Myocyte (in vitro differentiated cells): ENCODE data around the gene LCN6. TPM values are rescaled to one million over a fixed set of nuclear protein-coding genes. Genes with fewer than 3 reads are reported as not detected.

Source experiments
- DNase-seq: peaks from one replicate; pipeline ENCODE4 v3.0.0-alpha.2; 2012; ENCODE audit warnings: low read depth
- microRNA-seq: library from miRNA; unstranded; fragments of <30 nt; microRNA quantifications from one replicate; pipeline ENCODE4, GENCODE V29; 2016
- total RNA-seq: library from RNA; depleted of rRNA; stranded (reverse); fragments of >200 nt; gene quantifications from 2 replicates; pipeline ENCODE4 v1.2.3, GENCODE V29; 2014

Gene LCN6
- total RNA-seq, 1 donor from 2014 or later = not detected

GRCh38 chr9:136694163-136694871, 54.0 kb downstream of the LCN6 start:
- DNase-seq = peak; percentile 70

Small RNA genes within 50 kb of the gene (microRNA-seq; reads per million reads assigned to microRNA genes)
- not detected for gene MIR6722

Other genes with a start within 250 kb of the LCN6 start
- gene NOTCH1, start 202.5 kb downstream of the LCN6 start, total RNA-seq = 6.2 and 16.0 TPM in 2 replicates
- 6.0 and 7.0 TPM in 2 replicates for gene EGFL7, start 85.6 kb downstream of the LCN6 start, total RNA-seq
- gene AGPAT2, start 61.1 kb downstream of the LCN6 start, total RNA-seq = 21.3 and 35.5 TPM in 2 replicates
- gene DIPK1B, start 36.0 kb downstream of the LCN6 start, total RNA-seq = not detected in 2 replicates
- not detected in 2 replicates for gene LCN10, start 5.6 kb downstream of the LCN6 start, total RNA-seq
- gene LCN8, start 9.7 kb upstream of the LCN6 start, total RNA-seq = 0.21 TPM in 1 of 2 replicates, not detected in the other
- gene LCN15, start 16.0 kb upstream of the LCN6 start, total RNA-seq = not detected in 2 replicates
- gene TMEM141, start 42.8 kb upstream of the LCN6 start, total RNA-seq = 63.9 and 81.6 TPM in 2 replicates
- 0.70 and 3.4 TPM in 2 replicates for gene CCDC183, start 47.8 kb upstream of the LCN6 start, total RNA-seq
- 94.2 and 122 TPM in 2 replicates for gene RABL6, start 59.4 kb upstream of the LCN6 start, total RNA-seq
- gene AJM1, start 94.0 kb upstream of the LCN6 start, total RNA-seq = 2.7 and 6.5 TPM in 2 replicates
- gene PHPT1, start 100.9 kb upstream of the LCN6 start, total RNA-seq = 106 and 131 TPM in 2 replicates
- gene MAMDC4, start 103.8 kb upstream of the LCN6 start, total RNA-seq = 2.9 and 3.4 TPM in 2 replicates
- 353 and 413 TPM in 2 replicates for gene EDF1, start 117.8 kb upstream of the LCN6 start, total RNA-seq
- gene TRAF2, start 138.0 kb upstream of the LCN6 start, total RNA-seq = 7.0 and 31.0 TPM in 2 replicates
- gene FBXW5, start 196.2 kb upstream of the LCN6 start, total RNA-seq = 170 and 196 TPM in 2 replicates
- 0.88 TPM in 1 of 2 replicates, not detected in the other for gene C8G, start 196.7 kb upstream of the LCN6 start, total RNA-seq
- 0.10 and 0.27 TPM in 2 replicates for gene LCN12, start 203.7 kb upstream of the LCN6 start, total RNA-seq
- 126 and 177 TPM in 2 replicates for gene PTGDS, start 229.0 kb upstream of the LCN6 start, total RNA-seq
- gene LCNL1, start 234.5 kb upstream of the LCN6 start, total RNA-seq = 5.0 and 13.8 TPM in 2 replicates
- 57.3 and 67.3 TPM in 2 replicates for gene PAXX, start 243.9 kb upstream of the LCN6 start, total RNA-seq
- not detected in 2 replicates for gene CLIC3, start 248.0 kb upstream of the LCN6 start, total RNA-seq